GM12878 (cell line): ENCODE data around the gene HMGXB3. TPM values are rescaled to one million over a fixed set of nuclear protein-coding genes. Genes with fewer than 3 reads are reported as not detected.

Experiments
- ATAC-seq: fragments of 200-7000 bp; cut with Tn5 transposase; 3 replicates; pipeline ENCODE4 v1.9.1; 2020; ENCODE audit warnings: mild to moderate bottlenecking, moderate library complexity
- BruUV-seq: library from RNA; stranded (reverse); fragments of 400-500 nt; replicated peaks from 2 replicates; lab custom pipeline; 2021; lab: Mats Ljungman, UMichigan
- CTCF ChIA-PET: fragments of 300-600 bp; sonication (Branson Sonifier 250); formaldehyde crosslinking; extraction: SDS; loops from one replicate; lab custom pipeline; 2021; ENCODE audit warnings: inconsistent platforms; lab: Yijun Ruan, JAX
- POLR2A ChIA-PET: fragments of 350-600 bp; formaldehyde crosslinking; extraction: SDS; loops from one replicate; lab custom pipeline; 2021; ENCODE audit warnings: inconsistent platforms; lab: Charles Lee
- RAD21 ChIA-PET: fragments of 300-600 bp; sonication (Branson Sonifier 250); formaldehyde crosslinking; loops from one replicate; lab custom pipeline; 2023; ENCODE audit warnings: antibody characterized with exemption; ENCODE audit not compliant: unreplicated experiment; lab: Charles Lee
- SMC1A ChIA-PET: fragments of 300-600 bp; sonication (Branson Sonifier 250); formaldehyde crosslinking; loops from one replicate; lab custom pipeline; 2023; ENCODE audit not compliant: unreplicated experiment, uncharacterized antibody; lab: Charles Lee
- DNase-seq: peaks from one replicate; pipeline ENCODE4 v3.0.0-alpha.2; 2011; ENCODE audit warnings: low read depth, low spot score
- FAIRE-seq: peaks from 3 replicates; lab custom pipeline; 2011; peaks lifted over from hg19 to GRCh38; lab: Jason Lieb, UNC
- H2AFZ ChIP-seq: 2 replicates; pipeline ENCODE4 v1.6.0; 2011; ENCODE audit warnings: low read depth, low read length, control low read depth; ENCODE audit not compliant: control insufficient read depth
- H3K27ac ChIP-seq: 2 replicates; pipeline ENCODE4 v1.5.1; 2011; ENCODE audit warnings: control low read depth; ENCODE audit not compliant: control insufficient read depth, insufficient read depth
- H3K27me3 ChIP-seq, 2 experiments: replicated peaks in 1 of 2; 2 replicates each; pipeline versions ENCODE4 v1.6.0 to v1.6.1; 2011; ENCODE audit warnings: low read length in 1 of 2; ENCODE audit not compliant: control insufficient read depth in 2 of 2, insufficient read depth in 2 of 2
- H3K36me3 ChIP-seq, 2 experiments: 2 replicates each; pipeline ENCODE4 v1.5.1; 2011; ENCODE audit warnings: low read length in 1 of 2; ENCODE audit not compliant: control insufficient read depth in 2 of 2, insufficient read depth in 2 of 2
- H3K4me1 ChIP-seq: 2 replicates; pipeline ENCODE4 v1.6.1; 2011; ENCODE audit warnings: mild to moderate bottlenecking, low read length, moderate library complexity, mixed read lengths; ENCODE audit not compliant: control insufficient read depth, insufficient read depth
- H3K4me2 ChIP-seq: 2 replicates; pipeline ENCODE4 v1.6.0; 2011; ENCODE audit warnings: control low read depth; ENCODE audit not compliant: control insufficient read depth, insufficient read depth
- H3K4me3 ChIP-seq: fragments of 200-600 bp; sonication (generic); 2 replicates; pipeline ENCODE4 v1.5.1; 2016
- H3K79me2 ChIP-seq: 2 replicates; pipeline ENCODE4 v1.6.0; 2011; ENCODE audit warnings: low read length; ENCODE audit not compliant: control insufficient read depth, insufficient read depth
- H3K9ac ChIP-seq: 2 replicates; pipeline ENCODE4 v1.8.0; 2011; ENCODE audit warnings: low read length, control low read depth, mixed read lengths; ENCODE audit not compliant: control insufficient read depth, insufficient read depth
- H3K9me3 ChIP-seq: replicated peaks from 3 replicates; pipeline ENCODE4 v1.5.1; 2011; ENCODE audit warnings: mild to moderate bottlenecking, low read length; ENCODE audit not compliant: control insufficient read depth, insufficient read depth
- H4K20me1 ChIP-seq: 2 replicates; pipeline ENCODE4 v1.6.0; 2011; ENCODE audit not compliant: control insufficient read depth, insufficient read depth
- HDAC2 ChIP-seq: fragments of 200-600 bp; sonication (generic); IDR thresholded peaks from 2 replicates; pipeline ENCODE4 v1.6.1; 2017
- RUNX3 ChIP-seq: IDR thresholded peaks from 2 replicates; pipeline ENCODE4 v1.6.1; 2012; ENCODE audit warnings: low read length, inconsistent platforms
- ZNF687 ChIP-seq: fragments of 450-650 bp; IDR thresholded peaks from 2 replicates; pipeline ENCODE4 v1.6.1; 2017; ENCODE audit warnings: mild to moderate bottlenecking, moderate library complexity
- WGBS: methylation state at CpG from one replicate; pipeline ENCODE4 v1.1.6; 2016; ENCODE audit warnings: low lambda C conversion rate; ENCODE audit not compliant: insufficient replicate concordance, insufficient coverage; ENCODE audit errors: missing lambda C conversion rate; 5-methylcytosine and 5-hydroxymethylcytosine counted together
- in situ Hi-C: fragments of 300-500 bp; cut with MboI; formaldehyde crosslinking; loops from 9 replicates; pipeline ENCODE4 v1.14.3; 2018; ENCODE audit warnings: mixed read lengths
- intact Hi-C: fragments of 100-400 bp; cut with micrococcal nuclease; formaldehyde crosslinking; loops from one replicate; pipeline ENCODE4 v1.14.2; 2022; ENCODE audit not compliant: unreplicated experiment
- polyA plus RNA-seq, 11 experiments: library from polyadenylated mRNA; depleted of rRNA in 4 of 11; unstranded in 6 of 11; stranded (reverse) in 5 of 11; fragments of >200 nt; fragmentation: Nextera tagmentation in 4 of 11; fragmentation: Illumina TruSeq in 1 of 11; extraction: Ambion mirVana in 4 of 11; extraction: Trizol in 1 of 11; gene quantifications; 1 replicate in 1 of 11; 2 replicates in 10 of 11; pipeline versions ENCODE4 v1.2.1 to v1.2.3, GENCODE V29; 2011 to 2016; ENCODE audit warnings: inconsistent platforms in 2 of 11, missing spikeins in 2 of 11, low read depth in 1 of 11
- total RNA-seq, 4 experiments: library from RNA; depleted of rRNA in 3 of 4; stranded (reverse); fragments of >200 nt in 3 of 4; fragmentation: Illumina TruSeq in 1 of 4; extraction: Trizol in 1 of 4; gene quantifications; 2 replicates each; pipeline versions ENCODE4 v1.2.1 to v1.2.3, GENCODE V29; 2013 to 2021
- TF ChIP-seq, protein P1 (sequence below): fragments of 450-650 bp; IDR thresholded peaks from 2 replicates; pipeline ENCODE4 v1.6.1; 2017; ENCODE audit warnings: mild to moderate bottlenecking
- TF ChIP-seq, protein P2 (sequence below): fragments of 450-650 bp; IDR thresholded peaks from 2 replicates; pipeline ENCODE4 v1.6.1; 2016; ENCODE audit warnings: mild to moderate bottlenecking

The HMGXB3 gene
- total and polyA plus RNA-seq, 10 of the 15 experiments (the other 5 are each of a cell fraction or from before 2014, with no cell fraction given), result 1.00 to 42.2 (median 28.1) TPM

DNA sequence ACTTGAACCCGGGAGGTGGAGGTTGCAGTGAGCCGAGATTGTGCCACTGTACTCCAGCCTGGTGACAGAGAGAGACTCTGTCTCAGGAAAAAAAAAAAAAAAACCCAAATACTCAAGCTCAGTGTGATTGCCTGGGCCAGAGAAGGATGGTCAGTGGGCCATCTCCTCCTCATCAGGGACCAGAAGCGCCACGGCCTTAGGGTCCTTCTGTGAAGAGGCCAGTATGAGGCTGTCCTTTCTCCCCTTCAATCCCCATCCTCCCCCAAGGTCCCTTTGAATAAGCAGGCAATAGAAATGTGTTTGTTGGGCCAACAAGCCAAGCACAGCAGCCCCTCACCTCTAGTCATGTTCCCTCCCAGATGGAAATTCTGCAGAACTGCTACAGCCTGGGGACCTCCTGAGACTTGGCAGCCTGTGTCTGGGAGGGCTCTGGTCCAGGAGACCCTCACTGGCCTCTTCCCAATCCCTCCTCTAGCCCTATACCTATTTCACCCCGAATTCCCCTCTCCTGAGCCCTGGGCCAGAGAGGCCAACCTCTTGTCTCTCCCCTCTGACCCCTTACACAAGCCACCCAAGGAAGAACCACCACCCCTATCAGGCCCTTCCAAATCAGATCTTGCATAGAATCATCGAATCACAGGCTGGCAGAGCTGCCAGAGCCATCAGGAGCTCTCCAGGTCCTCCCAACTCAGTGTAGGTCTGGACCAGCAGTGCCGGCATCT is 84.8 kb downstream of the HMGXB3 start:
- RAD21 ChIA-PET, result no interaction called here

More for the DNA sequence above, 84.8 kb downstream of the HMGXB3 start:
- POLR2A ChIA-PET, result interaction anchor here (0.7 kb wide), 1 partner anchor 982 kb away, joined by 3 read pairs; no protein-coding TSS in a partner anchor
- 35% methylated on average over 7 of the region's 7 CpGs for WGBS
- CTCF ChIA-PET, result no interaction called here
- no peaks in the 10 kb centered on the region for H3K27me3 ChIP-seq
- no peak overlapping the region for H3K4me3 ChIP-seq
- H3K4me2 ChIP-seq, result no peak overlapping the region
- intact Hi-C loops, result no loop called here
- FAIRE-seq, result no peak
- no peak for TF ChIP-seq HDAC2
- TF ChIP-seq, protein P1, sequence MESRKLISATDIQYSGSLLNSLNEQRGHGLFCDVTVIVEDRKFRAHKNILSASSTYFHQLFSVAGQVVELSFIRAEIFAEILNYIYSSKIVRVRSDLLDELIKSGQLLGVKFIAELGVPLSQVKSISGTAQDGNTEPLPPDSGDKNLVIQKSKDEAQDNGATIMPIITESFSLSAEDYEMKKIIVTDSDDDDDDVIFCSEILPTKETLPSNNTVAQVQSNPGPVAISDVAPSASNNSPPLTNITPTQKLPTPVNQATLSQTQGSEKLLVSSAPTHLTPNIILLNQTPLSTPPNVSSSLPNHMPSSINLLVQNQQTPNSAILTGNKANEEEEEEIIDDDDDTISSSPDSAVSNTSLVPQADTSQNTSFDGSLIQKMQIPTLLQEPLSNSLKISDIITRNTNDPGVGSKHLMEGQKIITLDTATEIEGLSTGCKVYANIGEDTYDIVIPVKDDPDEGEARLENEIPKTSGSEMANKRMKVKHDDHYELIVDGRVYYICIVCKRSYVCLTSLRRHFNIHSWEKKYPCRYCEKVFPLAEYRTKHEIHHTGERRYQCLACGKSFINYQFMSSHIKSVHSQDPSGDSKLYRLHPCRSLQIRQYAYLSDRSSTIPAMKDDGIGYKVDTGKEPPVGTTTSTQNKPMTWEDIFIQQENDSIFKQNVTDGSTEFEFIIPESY, result no peak
- TF ChIP-seq, protein P2, sequence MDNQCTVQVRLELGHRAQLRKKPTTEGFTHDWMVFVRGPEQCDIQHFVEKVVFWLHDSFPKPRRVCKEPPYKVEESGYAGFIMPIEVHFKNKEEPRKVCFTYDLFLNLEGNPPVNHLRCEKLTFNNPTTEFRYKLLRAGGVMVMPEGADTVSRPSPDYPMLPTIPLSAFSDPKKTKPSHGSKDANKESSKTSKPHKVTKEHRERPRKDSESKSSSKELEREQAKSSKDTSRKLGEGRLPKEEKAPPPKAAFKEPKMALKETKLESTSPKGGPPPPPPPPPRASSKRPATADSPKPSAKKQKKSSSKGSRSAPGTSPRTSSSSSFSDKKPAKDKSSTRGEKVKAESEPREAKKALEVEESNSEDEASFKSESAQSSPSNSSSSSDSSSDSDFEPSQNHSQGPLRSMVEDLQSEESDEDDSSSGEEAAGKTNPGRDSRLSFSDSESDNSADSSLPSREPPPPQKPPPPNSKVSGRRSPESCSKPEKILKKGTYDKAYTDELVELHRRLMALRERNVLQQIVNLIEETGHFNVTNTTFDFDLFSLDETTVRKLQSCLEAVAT, result no peak
- TF ChIP-seq RUNX3, result no peak
- no peak for TF ChIP-seq ZNF687
- H4K20me1 ChIP-seq, result no peaks in the 10 kb centered on the region
- BruUV-seq, result no TSS peak
- no peak overlapping the region for H3K9ac ChIP-seq
- H3K79me2 ChIP-seq, result no peaks in the 10 kb centered on the region
- H2AFZ ChIP-seq, result no peak overlapping the region
- H3K27ac ChIP-seq, result no peak overlapping the region
- no peak for ATAC-seq
- peaks cover 20% of the 10 kb centered on the region for H3K4me1 ChIP-seq
- SMC1A ChIA-PET, result interaction anchor here (0.6 kb wide), 1 partner anchor 84 kb away, joined by 3 read pairs; no protein-coding TSS in a partner anchor
- in situ Hi-C loops, result no loop called here
- H3K9me3 ChIP-seq, result no peaks in the 10 kb centered on the region
- no peaks in the 10 kb centered on the region for H3K36me3 ChIP-seq
- no peak for DNase-seq
